Gastrocnemius medialis (tissue), 4 donors: Measurements from ENCODE around the gene EML3. TPM values are rescaled to one million over a fixed set of nuclear protein-coding genes. Genes with fewer than 3 reads are reported as not detected.
"Not testable (repeated sequence)": the region's sequence is repeated elsewhere in the genome, so short reads cannot be mapped to it uniquely, and the experiment has no call there.

Experiments used
- ATAC-seq, 2 donors: fragments of 150-250 bp; one replicate each; pipeline ENCODE4 v1.9.1; 2016
- DNase-seq, 2 donors: peaks; one replicate each; pipeline ENCODE4 v3.0.0-alpha.2; 2019
- H3K27ac ChIP-seq, 4 donors: fragments of 200-600 bp; sonication (generic); 1 replicate in 1 of 4; 2 replicates in 3 of 4; pipeline ENCODE4 v1.5.1; 2016 to 2018; ENCODE audit warnings: mild to moderate bottlenecking in 2 of 4, moderate library complexity in 1 of 4
- H3K27me3 ChIP-seq, 3 donors: fragments of 200-600 bp; sonication (generic) in 2 of 3; 1 replicate in 1 of 3; 2 replicates in 2 of 3; pipeline versions ENCODE4 v1.5.1 to v1.6.0; 2016 to 2019; ENCODE audit warnings: mild to moderate bottlenecking in 1 of 3, moderate library complexity in 1 of 3
- H3K36me3 ChIP-seq, 2 donors: fragments of 200-600 bp; sonication (generic) in 1 of 2; one replicate each; pipeline ENCODE4 v1.5.1; 2017 to 2018
- H3K4me1 ChIP-seq, 2 donors: fragments of 200-600 bp; sonication (generic) in 1 of 2; one replicate each; pipeline ENCODE4 v1.5.1; 2016 to 2017; ENCODE audit warnings: mild to moderate bottlenecking in 2 of 2
- H3K4me3 ChIP-seq, 4 donors: fragments of 200-600 bp; sonication (generic) in 3 of 4; 1 replicate in 1 of 4; 2 replicates in 3 of 4; pipeline ENCODE4 v1.5.1; 2016 to 2019; ENCODE audit warnings: mild to moderate bottlenecking in 2 of 4
- H3K9me3 ChIP-seq, 3 donors: fragments of 200-600 bp; sonication (generic) in 2 of 3; 1 replicate in 1 of 3; 2 replicates in 2 of 3; pipeline ENCODE4 v1.5.1; 2016 to 2019
- CTCF ChIP-seq, 5 experiments: fragments of 450-650 bp in 3 of 5; fragments of 200-600 bp in 2 of 5; sonication (generic) in 2 of 5; IDR thresholded peaks in 4 of 5; conservative IDR thresholded peaks in 1 of 5; 1 replicate in 4 of 5; 2 replicates in 1 of 5; pipeline ENCODE4 v1.5.1; 2016 to 2019; ENCODE audit warnings: antibody characterized with exemption in 5 of 5, mild to moderate bottlenecking in 3 of 5, moderate library complexity in 3 of 5
- POLR2A ChIP-seq, 2 donors: fragments of 450-650 bp; IDR thresholded peaks; one replicate each; pipeline ENCODE4 v1.6.1; 2017; ENCODE audit warnings: antibody characterized with exemption in 2 of 2, mild to moderate bottlenecking in 2 of 2, moderate library complexity in 2 of 2
- in situ Hi-C, 4 donors: fragments of 200-750 bp; cut with MboI; loops; one replicate each; pipeline versions ENCODE4 v1.15.0 to v1.8.0; 2017; ENCODE audit warnings: low sequenced_read_pairs in 4 of 4
- intact Hi-C: fragments of 100-400 bp; cut with DNase I; formaldehyde crosslinking; loops from one replicate; pipeline ENCODE4 v1.15.1; 2023; ENCODE audit warnings: low total_unique reads
- total RNA-seq, 4 donors: library from RNA; depleted of rRNA; stranded (reverse); fragments of >200 nt; gene quantifications; one replicate each; pipeline versions ENCODE4 v1.1.0 to v1.2.3, GENCODE V29; 2016

Gene EML3
- total RNA-seq, 4 donors from 2014 or later = 4.7 to 7.9 (median 7.0) TPM

DNA sequence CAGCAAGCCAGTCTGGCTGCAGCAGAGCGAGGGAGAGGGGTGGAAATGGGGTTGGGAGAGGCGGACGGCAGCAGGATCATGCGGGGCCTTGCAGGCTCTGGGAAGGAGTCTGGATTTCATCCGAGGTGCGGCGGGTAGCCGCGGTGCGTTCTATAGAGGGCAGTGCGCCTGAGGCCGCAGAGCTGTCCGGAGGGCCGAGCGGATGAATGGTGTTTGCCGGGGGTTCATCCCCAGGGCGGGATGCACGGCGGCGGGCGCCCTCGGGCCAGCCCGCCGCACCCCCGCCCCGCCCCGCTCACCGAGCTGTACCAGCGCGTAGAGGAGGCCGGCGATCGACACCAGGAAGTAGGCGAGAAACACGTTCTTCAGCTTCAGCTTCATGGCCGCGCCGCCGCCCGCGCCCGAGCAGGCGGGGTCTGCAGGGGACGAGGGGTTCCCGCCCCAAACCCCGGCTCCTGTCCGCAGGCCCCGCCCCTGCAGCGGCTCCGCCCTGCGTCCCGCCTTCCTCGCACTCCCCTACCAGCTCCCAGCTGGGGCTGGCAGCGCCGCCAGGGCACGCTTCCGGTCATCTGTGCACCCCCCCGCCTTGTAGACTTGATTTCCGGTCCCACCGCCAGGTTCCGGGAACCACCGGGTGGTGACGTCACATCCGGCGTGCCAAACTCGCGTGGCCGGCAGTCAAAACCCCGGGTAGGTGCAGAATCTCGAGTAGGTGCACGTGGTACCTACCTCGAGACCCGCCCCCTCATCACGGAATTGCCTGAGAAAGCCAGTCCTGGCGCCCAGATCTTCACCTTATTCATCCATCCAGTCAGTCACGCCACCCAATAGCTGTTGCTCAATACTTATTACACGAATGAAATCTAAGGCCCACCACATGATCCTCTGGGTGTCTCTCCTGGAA, 9.2 kb upstream of the EML3 start, which contains the start of gene B3GAT3:
B3GAT3 (minus strand) TSS at position 420 of the 904 bp plus-strand sequence; CDS start at position 381, 39 bp downstream.
- in situ Hi-C loops (loop anchor here in 1 of 4 donors (25.0 kb wide), 1 partner anchor 90 kb away; the partner anchor contains the start of genes BSCL2 and GNG3), intact Hi-C loops (loop anchor here (1.0 kb wide), 1 partner anchor 24 kb away; the partner anchor contains the start of gene GANAB)
- H3K27me3 ChIP-seq = no peaks in the 10 kb centered on the region
- H3K4me3 ChIP-seq = peak within 1 kb of the TSS; percentile 65 to 96 (median 76)
- H3K36me3 ChIP-seq = peaks cover 0 to 29% of the 10 kb centered on the region in 2 donors
- TF ChIP-seq POLR2A (IDR thresholded peaks at IDR 0.05) = peak; percentile 75 to 77
- TF ChIP-seq CTCF (IDR thresholded peaks at IDR 0.05 in 4 of 5, conservative IDR thresholded peaks at IDR 0.05 in 1 of 5) = peak in 2 of 5 experiments; percentile 10
- ATAC-seq (peak; percentile 95 to 97), DNase-seq (peak; percentile 97 to 99)
- no peaks in the 10 kb centered on the region for H3K9me3 ChIP-seq
- H3K27ac ChIP-seq = peak within 1 kb of the TSS; percentile 76 to 92 (median 82)
- H3K4me1 ChIP-seq = peaks cover 8 to 9% of the 10 kb centered on the region in 2 donors

- in situ Hi-C loops (loop anchor here in 1 of 4 donors (25.0 kb wide), 1 partner anchor 91 kb away; the partner anchor contains the start of genes BSCL2 and GNG3), intact Hi-C loops (no loop called here)
- TF ChIP-seq CTCF (IDR thresholded peaks at IDR 0.05 in 4 of 5, conservative IDR thresholded peaks at IDR 0.05 in 1 of 5) = no peak
- no peak for TF ChIP-seq POLR2A (IDR thresholded peaks at IDR 0.05)
- peaks cover 8 to 9% of the 10 kb centered on the region in 2 donors for H3K4me1 ChIP-seq
- no peaks in the 10 kb centered on the region for H3K9me3 ChIP-seq
- H3K27ac ChIP-seq = peak overlapping the region; percentile 76 to 92 (median 82)
- ATAC-seq = no peak
- H3K27me3 ChIP-seq = no peaks in the 10 kb centered on the region
- H3K4me3 ChIP-seq = peak overlapping the region; percentile 65 to 96 (median 76)
- peaks cover 0 to 27% of the 10 kb centered on the region in 2 donors for H3K36me3 ChIP-seq
- no peak for DNase-seq
Measured at GRCh38 chr11:62621027-62621566, 8.5 kb upstream of the EML3 start.

DNA sequence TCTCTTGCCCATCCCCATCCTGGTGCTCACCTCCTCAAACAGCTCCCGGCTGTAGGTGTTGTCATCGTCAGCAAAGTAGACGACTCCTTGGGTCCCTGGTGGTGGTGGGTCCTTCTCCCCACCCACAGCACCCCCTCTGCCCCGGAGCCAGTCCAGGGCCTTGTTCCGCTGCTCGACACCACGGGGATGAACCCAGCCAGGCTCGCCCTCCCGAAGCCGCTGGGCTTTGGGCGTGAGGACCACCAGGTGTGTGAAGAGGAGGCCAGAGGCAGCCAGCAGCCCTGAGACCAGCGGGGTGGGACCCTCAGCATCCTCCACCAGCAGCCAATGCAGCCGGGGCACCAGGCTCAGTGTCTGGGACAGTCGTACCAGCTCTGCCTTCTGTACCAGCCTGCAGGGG, 4.4 kb upstream of the EML3 start:
- Histone ChIP-seq H3K36me3 (peaks cover 0 to 11% of the 10 kb centered on the region in 2 donors), H3K4me1 (peaks cover 10 to 15% of the 10 kb centered on the region in 2 donors)
- in situ Hi-C loops = loop anchor here in 1 of 4 donors (25.0 kb wide), 1 partner anchor 95 kb away; the partner anchor contains the start of genes BSCL2 and GNG3
- H3K4me3 ChIP-seq, intact Hi-C loops, H3K27me3 ChIP-seq, H3K9me3 ChIP-seq, ATAC-seq, DNase-seq, H3K27ac ChIP-seq: not testable (repeated sequence)

GRCh38 chr11:62615521-62615920, 2.9 kb upstream of the EML3 start:
- no peaks in the 10 kb centered on the region for H3K9me3 ChIP-seq
- peaks cover 0 to 11% of the 10 kb centered on the region in 2 donors for H3K36me3 ChIP-seq
- H3K27ac ChIP-seq = no peak overlapping the region
- in situ Hi-C loops (loop anchor here in 1 of 4 donors (25.0 kb wide), 1 partner anchor 97 kb away; the partner anchor contains the start of genes BSCL2 and GNG3), intact Hi-C loops (no loop called here)
- DNase-seq (no peak), ATAC-seq (no peak)
- TF ChIP-seq CTCF (IDR thresholded peaks at IDR 0.05 in 4 of 5, conservative IDR thresholded peaks at IDR 0.05 in 1 of 5) (no peak), POLR2A (IDR thresholded peaks at IDR 0.05) (no peak)
- no peak overlapping the region for H3K4me3 ChIP-seq
- no peaks in the 10 kb centered on the region for H3K27me3 ChIP-seq
- H3K4me1 ChIP-seq = peaks cover 16 to 20% of the 10 kb centered on the region in 2 donors
